GM12865 (cell line): ENCODE results near the gene TBC1D2.

Experiments used
- DNase-seq: peaks from one replicate; pipeline ENCODE4 v3.0.0; 2010; ENCODE audit warnings: low read depth
- H3K4me3 ChIP-seq: 2 replicates; pipeline ENCODE4 v1.5.1; 2011; ENCODE audit warnings: mild to moderate bottlenecking, low read depth, low read length, control low read depth
- TF ChIP-seq, protein P1 (sequence below): IDR thresholded peaks from 2 replicates; pipeline ENCODE4 v1.5.1; 2011; ENCODE audit warnings: low read length, control low read depth, low read depth, inconsistent platforms; ENCODE audit not compliant: insufficient read depth; ENCODE audit errors: missing control alignments

The TBC1D2 gene

DNA sequence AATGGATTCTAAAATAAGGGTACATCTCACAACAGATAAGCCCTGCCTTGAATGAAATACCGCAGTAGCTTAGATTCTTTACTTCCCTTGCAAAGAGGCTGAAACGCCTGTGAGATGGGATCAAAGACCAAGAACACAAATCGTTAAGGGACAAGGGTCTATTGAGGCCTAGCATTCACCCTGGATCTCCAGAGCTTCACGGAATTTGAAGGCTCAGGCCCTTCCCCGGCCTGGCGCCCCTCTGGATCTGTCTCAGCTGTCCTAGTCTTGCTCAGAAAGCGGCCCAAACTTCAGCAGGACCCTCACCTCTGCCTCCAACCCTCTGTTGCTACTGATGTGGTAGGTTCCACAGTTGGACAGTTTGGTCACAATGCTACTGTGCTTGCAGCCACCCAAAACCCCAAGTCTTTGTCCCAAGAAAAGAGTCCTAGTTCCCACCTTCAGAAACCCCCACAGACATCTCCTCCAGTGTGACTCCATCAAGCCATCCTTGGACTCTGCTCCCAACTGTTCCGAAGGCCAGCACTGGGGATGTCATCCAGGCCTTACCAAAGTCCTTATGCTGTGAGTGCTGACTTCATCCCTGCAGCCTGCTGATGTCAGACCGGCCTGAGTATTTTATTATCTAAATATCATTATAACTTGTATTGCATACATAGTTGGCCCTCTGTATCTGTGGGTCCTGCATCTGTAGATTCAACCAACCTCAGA is 72.4 kb downstream of the TBC1D2 start:
- H3K4me3 ChIP-seq, result no peak overlapping the region
- TF ChIP-seq, protein P1, sequence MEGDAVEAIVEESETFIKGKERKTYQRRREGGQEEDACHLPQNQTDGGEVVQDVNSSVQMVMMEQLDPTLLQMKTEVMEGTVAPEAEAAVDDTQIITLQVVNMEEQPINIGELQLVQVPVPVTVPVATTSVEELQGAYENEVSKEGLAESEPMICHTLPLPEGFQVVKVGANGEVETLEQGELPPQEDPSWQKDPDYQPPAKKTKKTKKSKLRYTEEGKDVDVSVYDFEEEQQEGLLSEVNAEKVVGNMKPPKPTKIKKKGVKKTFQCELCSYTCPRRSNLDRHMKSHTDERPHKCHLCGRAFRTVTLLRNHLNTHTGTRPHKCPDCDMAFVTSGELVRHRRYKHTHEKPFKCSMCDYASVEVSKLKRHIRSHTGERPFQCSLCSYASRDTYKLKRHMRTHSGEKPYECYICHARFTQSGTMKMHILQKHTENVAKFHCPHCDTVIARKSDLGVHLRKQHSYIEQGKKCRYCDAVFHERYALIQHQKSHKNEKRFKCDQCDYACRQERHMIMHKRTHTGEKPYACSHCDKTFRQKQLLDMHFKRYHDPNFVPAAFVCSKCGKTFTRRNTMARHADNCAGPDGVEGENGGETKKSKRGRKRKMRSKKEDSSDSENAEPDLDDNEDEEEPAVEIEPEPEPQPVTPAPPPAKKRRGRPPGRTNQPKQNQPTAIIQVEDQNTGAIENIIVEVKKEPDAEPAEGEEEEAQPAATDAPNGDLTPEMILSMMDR, result no peak
- no peak for DNase-seq

DNA sequence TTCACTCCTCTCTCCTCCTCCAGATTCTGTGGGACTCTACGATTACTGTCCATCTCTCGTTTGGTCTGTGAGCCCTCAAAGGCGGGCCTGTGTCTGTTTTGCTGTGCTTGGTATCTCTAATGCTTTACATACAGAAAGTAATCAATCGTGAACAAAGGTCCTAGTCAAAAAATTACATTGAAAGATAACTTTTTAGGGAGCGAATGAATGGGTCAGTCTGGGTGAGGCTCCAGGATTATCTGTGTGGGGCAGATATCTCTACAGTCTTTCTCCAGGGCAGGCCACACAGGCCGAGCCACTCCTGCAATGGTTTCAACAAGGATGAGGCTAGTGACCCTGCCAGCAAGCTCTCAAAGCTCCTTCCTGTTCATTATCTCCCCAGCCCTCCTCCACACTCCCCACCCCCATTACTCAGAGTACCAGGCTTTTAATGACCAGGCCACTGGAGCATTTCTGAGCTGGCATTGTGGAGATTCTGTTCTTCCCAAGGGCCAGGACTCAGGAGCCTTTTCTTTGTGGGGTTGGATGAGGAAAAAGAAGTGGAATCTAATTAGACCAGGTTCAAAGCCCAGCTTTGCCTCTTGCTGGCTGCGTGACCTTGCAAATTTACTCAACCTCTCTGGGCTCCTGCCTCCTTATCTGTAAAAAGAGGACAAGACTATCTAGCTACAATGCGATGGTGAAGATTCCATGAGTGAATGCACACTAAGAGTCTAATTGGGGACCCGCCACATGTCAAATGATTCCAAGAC is 73.2 kb downstream of the TBC1D2 start:
- H3K4me3 ChIP-seq, result no peak overlapping the region
- TF ChIP-seq, protein P1, result no peak
- no peak for DNase-seq

DNA sequence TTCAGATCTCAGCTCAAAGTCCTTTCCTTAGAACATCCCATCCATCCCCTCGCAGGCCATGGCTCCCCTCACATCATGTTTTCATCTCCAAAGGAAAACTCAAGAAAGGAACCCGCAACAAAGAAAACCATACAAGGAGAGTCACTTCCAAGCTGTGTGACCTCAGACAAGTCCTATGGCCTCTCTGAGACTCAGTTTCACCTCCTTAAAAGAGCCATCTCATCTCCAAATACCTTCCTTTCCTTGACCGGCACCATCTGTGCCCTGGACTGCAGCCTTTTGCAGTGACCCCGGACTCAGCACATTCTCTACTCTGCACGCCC is 73.7 kb downstream of the TBC1D2 start:
- no peak for DNase-seq
- TF ChIP-seq, protein P1, result no peak
- H3K4me3 ChIP-seq, result no peak overlapping the region

DNA sequence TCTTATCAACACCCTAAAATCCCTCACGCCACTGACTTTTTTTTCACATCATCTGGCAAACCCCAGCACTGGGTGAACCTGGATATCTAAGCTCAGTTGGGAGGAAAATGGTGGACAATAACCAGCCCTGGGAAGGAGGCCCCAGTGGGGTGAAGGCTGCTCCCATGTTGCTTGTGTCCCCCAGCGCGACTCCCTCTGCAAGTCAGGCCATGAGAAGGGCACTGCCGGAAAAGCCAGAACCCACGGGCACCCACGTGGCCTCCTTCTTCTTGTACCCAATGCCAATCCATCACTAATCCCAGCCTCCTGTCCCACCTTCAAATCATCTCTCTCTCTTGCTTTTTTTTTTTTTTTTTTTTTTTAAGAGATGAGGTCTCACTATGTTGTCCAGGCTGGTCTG is 74.5 kb downstream of the TBC1D2 start:
- TF ChIP-seq, protein P1, result no peak
- no peak overlapping the region for H3K4me3 ChIP-seq
- DNase-seq, result no peak

DNA sequence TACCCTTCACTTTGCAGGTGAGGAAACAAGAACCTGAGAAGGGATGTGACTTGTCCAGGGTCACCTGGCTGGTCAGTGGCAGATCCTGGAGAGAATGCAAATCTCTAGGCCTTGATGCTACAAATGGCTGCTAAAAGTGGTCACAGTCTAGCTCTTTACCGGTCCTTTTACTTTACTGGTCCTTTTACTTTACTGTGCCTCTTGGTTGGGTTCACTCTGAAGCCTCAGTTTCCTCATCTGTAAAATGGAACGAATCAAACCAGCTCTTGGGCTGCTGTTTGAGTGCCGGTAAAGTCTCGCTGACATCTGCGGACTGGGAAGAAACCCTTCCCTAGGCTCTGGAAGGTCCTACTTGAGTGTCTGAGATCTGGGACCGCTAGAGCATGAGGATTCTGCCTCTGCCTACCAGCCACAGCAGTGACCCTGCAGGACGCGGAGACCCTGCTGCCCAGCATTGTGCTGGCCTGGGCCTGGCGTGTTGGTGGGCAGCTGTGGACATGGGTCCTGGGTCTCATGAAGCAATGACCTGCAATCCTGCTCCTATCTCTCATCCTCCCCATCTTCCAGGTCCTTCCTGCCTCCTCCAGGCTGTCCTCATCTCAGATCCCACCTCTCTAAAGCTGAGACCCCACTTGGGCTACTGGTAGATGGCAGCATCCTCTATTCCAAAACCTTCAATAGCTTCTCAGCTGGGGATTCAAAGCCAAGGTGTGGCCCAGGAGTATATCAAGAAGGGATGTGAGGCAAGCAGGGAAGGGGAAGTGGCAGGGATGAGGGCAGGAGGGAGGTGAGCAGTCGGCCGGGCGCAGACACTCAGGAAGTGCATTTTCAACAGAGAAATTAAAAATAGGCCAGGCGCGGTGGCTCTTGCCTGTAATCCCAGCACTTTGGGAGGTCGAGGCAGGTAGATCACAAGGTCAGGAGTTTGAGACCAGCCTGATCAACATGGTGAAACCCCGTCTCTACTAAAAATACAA is 76.3 kb downstream of the TBC1D2 start:
- TF ChIP-seq, protein P1, result no peak
- DNase-seq, result no peak
- no peak overlapping the region for H3K4me3 ChIP-seq

DNA sequence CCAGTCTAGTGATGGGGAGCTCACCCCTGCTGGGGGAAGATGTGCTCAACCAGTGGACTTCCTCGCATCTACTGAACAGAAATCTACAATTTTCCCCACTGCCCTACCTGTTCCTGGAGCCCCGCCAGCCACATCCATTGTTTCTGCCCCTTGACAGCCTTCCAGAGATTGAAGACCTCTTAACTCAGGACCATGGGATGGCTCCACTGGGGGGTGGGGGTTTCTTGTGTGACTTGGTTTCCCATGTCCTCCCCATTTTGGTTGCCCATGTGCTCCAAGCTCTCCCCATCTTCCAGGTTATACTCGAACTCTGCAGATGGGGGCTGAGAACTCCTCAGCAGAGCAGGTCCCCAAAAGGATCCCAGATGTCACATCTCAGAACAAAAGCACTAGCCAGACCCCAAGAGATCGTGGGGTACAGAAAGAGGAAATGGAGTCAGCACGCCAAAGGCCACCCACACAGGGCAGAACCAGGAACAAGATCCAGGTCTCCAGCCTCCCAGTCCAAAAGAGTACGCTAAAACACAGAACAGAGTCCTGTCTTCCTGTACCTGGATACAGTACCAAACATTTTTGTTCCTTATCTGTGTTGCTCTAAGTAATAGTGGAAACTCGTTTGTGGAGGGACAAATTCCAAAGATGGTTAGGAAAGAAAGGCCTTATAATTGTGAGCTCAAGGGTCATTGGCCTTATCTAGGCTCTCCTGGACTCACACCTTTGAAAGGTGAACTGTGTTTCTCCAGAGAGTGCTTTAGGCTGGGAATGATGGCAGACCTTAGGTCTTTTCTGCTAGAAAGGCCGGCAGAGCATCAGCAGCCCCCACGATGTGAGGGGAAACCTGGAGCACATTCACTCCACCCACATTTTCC is 78.8 kb downstream of the TBC1D2 start:
- no peak overlapping the region for H3K4me3 ChIP-seq
- TF ChIP-seq, protein P1, result no peak
- DNase-seq, result no peak
